PC-3 (cell line): ENCODE measurements around the gene DYSF.

Experiments used
- CTCF ChIP-seq: fragments of 300-600 bp; sonication (generic); conservative IDR thresholded peaks from 2 replicates; pipeline ENCODE4 v1.5.1; 2017; ENCODE audit warnings: antibody characterized with exemption, low read depth, mild to moderate bottlenecking, low read length
- EZH2 ChIP-seq: fragments of 300-600 bp; sonication (generic); IDR thresholded peaks from one replicate; pipeline ENCODE4 v1.6.1; 2017; ENCODE audit warnings: antibody characterized with exemption, mild to moderate bottlenecking, low read length; ENCODE audit not compliant: unreplicated experiment
- EZH2phosphoT487 ChIP-seq: fragments of 300-600 bp; sonication (generic); IDR thresholded peaks from 2 replicates; pipeline ENCODE4 v1.6.1; 2018; ENCODE audit warnings: mild to moderate bottlenecking, antibody characterized with exemption, low read length, borderline replicate concordance

- no peak for TF ChIP-seq CTCF
- no peak for TF ChIP-seq EZH2
- TF ChIP-seq EZH2phosphoT487: no peak
Observed at GRCh38 chr2:71505770-71506140, 52.4 kb downstream of the DYSF start.
